Uterus (tissue), 2 donors: ENCODE results near the gene ACKR2.

Experiments used
- POLR2A ChIP-seq, 2 donors: fragments of 450-650 bp; IDR thresholded peaks; one replicate each; pipeline ENCODE4 v1.6.1; 2016; ENCODE audit warnings: antibody characterized with exemption in 2 of 2, mild to moderate bottlenecking in 1 of 2, moderate library complexity in 1 of 2
- TF ChIP-seq, protein P1 (sequence below), 4 experiments: fragments of 200-600 bp in 2 of 4; fragments of 450-650 bp in 2 of 4; sonication (generic) in 2 of 4; IDR thresholded peaks; one replicate each; pipeline ENCODE4 v1.5.1; 2016 to 2019; ENCODE audit warnings: antibody characterized with exemption in 4 of 4, mild to moderate bottlenecking in 2 of 4, moderate library complexity in 1 of 4

DNA sequence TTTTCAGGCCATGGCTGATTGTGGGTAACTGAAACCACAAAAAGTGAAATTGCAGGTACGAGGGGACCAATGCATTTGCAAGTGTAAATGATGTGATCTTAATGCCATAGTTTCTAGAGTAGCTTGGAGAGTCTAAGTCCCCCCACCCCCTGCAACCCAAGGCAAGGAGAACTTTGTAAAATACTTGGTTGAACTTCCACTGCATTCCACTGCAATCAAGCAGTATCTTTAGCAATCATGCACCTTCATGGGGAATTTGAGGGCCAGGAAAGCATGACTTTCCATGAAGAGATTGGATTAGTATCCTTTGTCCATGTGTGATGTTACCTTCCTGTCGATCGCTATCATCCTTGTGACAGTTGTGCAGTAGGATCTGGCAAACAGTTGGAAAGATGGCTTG lies 77.8 kb downstream of the ACKR2 start:
- no peak for TF ChIP-seq POLR2A (IDR thresholded peaks at IDR 0.05)
- TF ChIP-seq, protein P1, sequence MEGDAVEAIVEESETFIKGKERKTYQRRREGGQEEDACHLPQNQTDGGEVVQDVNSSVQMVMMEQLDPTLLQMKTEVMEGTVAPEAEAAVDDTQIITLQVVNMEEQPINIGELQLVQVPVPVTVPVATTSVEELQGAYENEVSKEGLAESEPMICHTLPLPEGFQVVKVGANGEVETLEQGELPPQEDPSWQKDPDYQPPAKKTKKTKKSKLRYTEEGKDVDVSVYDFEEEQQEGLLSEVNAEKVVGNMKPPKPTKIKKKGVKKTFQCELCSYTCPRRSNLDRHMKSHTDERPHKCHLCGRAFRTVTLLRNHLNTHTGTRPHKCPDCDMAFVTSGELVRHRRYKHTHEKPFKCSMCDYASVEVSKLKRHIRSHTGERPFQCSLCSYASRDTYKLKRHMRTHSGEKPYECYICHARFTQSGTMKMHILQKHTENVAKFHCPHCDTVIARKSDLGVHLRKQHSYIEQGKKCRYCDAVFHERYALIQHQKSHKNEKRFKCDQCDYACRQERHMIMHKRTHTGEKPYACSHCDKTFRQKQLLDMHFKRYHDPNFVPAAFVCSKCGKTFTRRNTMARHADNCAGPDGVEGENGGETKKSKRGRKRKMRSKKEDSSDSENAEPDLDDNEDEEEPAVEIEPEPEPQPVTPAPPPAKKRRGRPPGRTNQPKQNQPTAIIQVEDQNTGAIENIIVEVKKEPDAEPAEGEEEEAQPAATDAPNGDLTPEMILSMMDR (IDR thresholded peaks at IDR 0.05), result no peak
